HG03066 (cell line): ENCODE data around the gene TTC22.

ENCODE experiments used
- ATAC-seq: cut with Tn5 transposase; IDR thresholded peaks from one replicate; pipeline ENCODE4 v1.9.1; 2021; ENCODE audit warnings: low read depth; ENCODE audit not compliant: unreplicated experiment

The TTC22 gene

DNA sequence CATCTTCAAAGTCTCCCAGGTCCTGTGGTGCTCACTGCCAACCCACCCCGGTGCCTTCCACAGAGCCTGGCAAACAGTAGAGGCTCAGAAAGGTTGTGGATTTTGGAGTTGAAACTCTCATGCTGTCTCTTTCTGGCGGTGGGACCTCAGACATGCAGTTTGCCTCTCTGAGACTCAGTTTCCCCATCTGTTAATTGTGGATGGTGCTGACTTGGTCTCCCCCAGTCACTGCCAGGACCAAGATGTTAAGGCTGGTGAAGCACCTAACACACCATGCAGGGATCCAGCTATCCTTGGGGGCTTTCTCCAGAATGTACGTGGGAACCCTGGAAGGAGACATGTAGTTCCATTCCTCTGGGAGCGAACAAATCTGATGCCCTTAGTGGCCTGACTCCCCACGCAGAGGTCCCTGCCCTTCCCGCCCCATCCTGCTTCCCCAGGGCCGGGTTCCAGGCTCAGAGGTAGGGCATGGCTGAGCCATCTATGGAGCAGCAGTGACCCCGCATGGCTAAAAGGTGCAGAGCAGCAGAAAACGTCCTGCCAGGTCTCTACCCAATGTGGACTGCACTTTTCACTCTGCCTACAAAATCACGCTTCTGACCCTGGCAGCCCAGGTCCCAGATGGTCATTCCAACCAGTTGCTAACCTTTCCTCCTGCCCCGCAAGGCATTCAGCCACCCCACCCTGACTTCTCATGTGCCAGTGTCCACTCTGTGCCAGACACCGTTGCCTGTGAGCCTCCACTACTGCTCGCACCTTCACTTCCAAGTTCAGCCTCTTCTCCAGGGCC, 9.2 kb upstream of the TTC22 start:
- no peak for ATAC-seq

- ATAC-seq = no peak
Observed at GRCh38 chr1:54809496-54810074, 8.5 kb upstream of the TTC22 start.

DNA sequence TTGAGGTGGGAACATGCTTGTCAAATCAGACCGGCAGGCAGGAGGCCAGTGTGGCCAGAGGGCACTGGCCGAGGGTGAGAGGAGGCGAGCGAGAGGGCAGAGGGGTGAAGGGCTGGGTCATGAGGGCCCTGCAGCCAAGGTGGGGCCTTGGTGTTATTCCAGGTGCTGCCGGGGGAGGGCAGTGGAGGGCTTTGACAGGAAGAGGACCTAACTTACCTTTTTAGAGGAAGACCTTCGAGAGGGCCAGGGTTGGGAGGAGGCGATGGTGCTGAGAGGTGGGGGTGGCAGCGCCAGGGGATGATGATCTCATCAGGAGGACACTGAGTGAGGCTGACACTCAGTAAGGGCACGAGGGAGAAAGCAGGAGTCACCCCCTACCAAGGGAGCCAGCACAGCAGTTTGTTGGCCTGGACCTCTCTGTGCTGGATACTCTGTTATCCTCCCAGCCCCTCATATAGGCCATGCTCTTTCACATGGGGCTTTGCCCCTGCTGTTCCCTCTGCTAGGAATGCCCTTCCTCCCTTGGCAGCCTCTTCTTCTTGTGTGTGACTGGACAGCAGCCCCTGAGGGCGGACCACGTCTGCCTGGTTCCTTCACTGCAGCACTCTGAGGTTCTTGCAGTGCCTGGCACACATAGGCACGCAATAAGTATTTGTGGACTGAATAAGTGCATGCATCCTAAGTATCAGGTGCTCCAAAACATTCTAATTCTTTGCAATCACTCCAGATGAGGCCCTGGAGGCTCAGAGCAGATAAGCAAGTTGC, 7.5 kb upstream of the TTC22 start:
- no peak for ATAC-seq

DNA sequence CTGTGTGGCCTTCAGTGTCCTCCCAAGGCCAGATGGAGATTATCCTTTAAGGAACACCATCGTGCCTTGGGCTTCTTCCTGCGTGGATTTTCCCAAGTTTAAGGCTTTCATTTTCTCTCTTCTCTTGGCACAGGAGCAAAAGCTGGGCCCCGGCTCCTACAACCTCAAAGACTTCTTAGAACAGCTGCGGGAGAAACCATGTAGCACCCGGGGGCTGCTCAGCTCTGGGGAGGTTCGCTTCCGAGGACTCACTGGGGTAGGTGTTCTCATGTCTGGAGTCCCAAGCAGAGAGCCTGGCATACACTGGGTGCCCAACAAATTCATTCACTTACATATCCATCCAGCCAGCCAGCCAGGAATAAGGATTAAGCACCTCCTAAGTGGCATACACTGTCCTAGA, 6.6 kb upstream of the TTC22 start:
- ATAC-seq = no peak

DNA sequence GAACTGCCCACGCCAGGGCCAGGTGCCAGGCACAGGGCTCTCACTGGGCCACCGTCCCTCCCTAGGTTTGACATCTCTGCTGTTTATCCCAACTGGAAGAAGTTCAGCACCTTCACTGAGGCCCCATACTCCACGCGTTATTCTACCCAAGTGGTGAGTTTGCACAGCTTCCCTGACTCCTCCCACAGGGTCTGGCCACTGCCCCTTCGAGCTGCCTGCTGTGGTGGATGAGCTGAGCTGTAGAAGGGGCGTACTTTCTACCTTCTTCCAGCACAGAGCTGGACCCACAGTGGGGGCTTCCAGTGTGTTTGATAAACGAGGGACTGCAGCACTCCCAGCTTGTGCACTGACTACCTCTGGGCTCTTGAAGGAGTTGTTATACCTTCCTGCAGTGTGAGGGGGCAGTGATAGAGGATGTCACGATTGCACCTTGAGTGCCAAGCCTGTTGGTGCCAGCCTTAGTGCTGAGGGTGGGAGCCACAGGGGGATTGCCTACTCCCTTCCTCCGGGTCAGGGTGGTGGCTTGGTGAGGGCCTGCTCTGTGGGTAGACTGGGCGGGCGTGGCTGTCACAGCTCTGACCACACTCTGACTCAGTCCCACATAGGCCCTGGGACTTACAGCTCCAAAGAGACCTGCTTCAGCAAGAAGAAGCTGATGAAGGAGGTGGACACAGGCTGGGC, 5.9 kb upstream of the TTC22 start:
- no peak for ATAC-seq

DNA sequence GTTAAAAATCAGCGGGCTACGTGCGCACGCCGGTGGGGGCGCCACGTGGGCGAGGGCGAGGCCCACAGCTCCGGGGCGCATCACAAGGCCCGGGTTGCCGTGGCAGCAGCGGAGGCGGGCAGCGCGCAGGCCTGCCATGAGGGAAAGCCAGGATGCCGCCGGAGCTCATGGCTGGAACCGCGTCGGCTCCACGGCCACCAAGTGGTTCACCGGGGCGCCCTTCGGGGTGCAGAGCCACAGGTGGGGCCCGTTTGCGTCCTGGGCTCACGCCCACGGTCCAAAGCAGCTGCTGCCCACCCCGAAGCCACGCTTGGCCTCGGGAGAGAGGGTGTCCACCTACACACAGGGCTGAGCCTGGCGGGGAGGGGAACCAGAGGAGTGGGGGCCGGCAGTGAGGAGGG, 4.9 kb upstream of the TTC22 start:
- ATAC-seq = no peak

- no peak for ATAC-seq
Observed at GRCh38 chr1:54805466-54805865, 4.3 kb upstream of the TTC22 start.

DNA sequence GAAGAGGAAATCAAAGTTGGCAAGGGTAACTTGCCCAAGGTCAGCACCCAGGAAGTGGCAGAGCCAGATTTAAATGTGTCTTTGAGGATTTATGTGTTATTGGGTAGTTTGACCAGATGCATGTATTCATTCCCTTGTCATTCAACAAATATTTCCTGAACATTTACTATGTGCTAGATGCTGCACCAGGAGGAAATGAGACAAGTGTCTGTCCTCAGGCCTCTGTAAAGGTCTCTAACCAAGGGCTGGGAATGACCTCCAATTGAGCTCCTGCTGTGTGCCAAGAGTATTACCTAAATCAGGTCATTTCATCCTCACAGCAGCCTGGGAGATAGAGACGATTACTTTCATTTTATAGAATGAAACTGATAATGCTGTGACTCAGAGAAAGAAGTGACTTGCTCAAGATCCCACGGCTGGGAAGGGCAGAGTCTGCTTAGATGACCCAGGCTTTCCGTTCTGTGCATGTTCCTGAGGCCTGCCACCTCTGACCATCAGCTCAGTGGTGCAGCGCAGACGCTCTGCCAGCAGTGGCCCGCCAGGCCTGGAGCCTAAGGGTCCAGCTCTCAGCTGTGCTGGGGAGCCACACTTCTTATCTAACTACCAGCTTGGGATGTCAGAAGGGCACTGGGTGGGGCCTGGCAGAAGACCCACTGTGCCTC, 3.5 kb upstream of the TTC22 start:
- no peak for ATAC-seq

DNA sequence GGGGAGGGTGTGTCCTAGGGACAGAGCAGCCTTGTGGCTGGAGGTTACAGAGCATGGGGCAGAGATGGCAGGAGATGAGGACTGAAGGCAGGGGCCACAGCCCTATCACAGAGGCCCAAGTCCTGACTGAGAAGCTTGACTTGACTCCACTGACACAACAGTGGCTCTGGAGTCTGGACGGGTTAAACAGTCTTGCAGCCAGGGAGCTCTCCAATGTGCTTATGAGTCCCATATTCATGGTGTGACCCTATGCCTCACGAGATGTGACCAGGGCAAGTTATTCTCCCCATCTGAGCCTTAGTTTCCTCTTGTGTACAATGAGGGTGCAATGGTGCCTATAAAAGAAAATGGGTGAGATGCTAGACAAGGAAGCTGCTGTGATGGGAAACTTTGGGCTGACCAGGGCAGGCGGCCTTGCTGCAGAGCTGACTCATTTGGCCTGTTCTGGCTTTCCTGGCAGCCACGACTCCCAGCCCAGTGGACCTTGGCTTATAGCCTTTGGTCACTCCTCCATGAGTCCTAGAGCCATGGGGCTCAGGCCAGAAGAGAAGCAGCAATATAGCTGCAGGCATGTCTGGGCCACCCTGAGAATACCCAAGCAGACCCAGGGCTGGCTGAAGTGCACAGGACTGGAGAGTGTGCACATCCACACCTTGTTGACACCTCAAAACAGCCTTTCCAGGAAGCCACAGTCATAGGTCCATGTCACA, 2.8 kb upstream of the TTC22 start:
- ATAC-seq = no peak

- no peak for ATAC-seq
Observed at GRCh38 chr1:54800041-54800898, 853 bp downstream of the TTC22 start.

DNA sequence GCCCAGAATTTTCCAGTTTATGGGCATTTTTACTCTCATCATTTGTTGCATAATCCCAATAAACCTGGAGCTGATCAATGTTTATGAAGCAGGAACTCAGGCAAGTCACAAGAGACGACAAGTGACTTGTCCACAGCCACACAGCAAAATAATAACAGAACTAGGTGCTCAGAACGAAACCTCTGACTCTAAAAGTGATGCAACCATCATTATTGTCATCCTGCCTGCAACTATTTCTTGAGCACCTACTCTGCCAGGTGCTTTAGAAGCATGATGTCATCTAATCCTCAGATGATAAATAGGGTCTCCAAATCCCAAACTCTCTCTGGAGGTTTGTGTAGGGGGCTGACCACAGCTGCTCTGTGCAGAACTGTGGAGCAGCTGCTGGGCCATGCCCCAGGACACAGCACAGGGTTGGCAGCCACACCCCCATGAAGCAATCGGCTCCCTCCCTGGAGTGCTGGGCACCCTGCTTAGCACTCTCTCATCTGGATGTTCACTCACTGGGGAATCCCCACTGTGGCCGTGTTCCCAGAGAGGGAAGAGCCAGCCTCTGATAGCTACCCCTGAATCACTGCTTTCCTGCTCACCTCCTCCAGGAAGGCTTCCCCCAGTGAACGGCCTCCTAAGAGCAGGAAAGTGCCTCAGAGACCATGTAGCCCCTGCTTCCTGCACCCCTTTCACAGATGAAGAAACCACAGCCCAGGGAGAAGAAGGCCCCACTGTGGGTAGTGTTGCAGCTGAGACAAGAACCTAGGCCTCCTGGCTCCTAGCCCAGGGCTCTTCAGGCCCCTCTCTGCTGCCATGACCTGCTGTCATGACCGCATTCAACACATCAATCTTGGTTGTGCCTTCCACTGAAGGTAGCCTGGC, 2.1 kb downstream of the TTC22 start:
- no peak for ATAC-seq

GRCh38 chr1:54798206-54798605, 2.9 kb downstream of the TTC22 start:
- no peak for ATAC-seq

GRCh38 chr1:54796902-54797301, 4.2 kb downstream of the TTC22 start:
- no peak for ATAC-seq

DNA sequence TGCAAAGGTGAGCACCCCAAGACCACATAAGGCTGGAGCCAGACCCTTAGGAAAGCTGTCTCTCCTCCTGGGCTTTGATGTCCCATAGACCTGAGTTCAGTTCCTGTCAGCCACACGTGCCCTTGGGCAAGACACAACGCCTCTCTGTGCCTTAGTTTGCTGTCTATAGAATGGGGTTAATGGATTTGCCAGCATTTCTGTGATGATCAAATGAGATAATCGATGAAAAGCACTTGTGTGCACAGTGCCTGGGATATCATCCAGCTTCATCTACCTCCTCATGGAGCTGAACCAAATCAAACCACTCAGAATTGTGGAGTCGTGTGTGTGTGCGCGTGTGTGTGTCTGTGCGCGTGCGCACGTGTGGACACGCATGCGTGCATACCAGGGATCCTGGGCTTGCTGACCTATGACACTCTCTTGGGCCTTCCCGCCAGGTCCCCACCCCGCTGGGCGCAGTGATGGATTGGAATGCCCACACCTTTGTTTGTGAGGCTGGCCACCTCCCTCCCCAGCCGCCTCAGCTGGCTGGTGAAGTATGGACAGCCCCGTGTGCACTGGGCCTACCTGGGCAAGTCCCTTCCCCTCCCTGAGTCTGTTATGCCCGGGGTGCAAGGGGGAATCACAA, 5.2 kb downstream of the TTC22 start:
- no peak for ATAC-seq

DNA sequence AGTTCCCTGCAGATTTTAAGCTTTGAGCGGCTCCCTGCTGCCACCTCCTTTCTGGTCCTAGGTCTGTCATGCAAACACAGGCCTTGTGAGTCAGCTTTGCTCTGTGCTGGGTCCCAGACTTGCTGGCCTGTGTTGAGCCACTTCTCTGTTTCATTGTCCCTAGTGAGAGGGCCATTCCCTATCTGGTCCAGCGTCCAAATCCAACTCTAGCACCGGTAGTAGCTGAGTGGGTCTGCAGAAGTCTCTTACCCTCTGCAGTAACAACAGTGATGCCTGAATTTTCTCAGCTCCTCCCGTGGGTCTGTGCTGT, 5.8 kb downstream of the TTC22 start:
- no peak for ATAC-seq

DNA sequence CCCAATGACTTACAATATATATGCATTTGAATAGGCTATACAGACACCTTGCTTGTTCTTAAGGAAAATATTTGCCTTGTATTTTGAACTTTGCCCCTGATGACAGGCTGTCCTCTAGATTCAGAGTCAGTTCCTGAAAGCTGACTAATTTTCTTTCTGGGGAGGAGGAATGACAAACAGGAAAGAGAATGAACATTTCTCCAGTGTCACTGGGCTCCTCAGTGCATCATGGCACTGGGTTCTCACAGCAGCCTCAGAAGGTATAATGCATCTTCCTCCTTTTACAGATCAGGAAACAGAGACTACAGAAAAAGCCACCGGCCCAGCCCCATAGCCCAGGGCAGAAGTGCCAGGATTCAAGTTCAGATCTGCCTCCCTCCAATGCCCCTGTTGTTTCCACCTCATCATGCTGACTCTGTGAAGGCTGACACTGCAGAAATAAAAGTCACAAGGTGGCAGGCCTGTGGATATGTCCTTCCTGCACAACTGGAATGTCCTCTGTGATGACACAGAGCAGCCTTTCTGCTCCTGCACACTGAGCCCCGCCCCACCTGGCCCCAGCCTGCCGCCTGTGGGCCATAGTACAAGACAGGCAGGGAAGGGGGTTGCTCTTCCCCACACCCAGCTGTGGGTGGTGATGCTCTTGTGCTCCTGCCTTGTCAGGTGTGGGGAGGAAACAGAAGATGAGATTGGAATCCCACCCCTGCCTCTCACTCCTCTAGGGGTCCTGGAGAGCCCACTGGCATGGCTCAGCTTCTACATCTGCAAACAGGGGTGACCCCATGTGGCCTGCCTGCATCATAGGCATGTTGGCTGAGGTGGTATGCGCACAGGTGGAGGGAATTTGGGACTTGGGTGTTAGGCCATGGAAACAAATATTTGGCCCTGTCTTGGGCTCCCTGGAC, 6.4 kb downstream of the TTC22 start:
- no peak for ATAC-seq
